ENCODE results near the gene AFG1L.

GRCh38 chr6:108453601-108454185 lies 158.8 kb downstream of the AFG1L start:
- TF ChIP-seq POLR2AphosphoS5 (IDR thresholded peaks at IDR 0.05; ENCODE audit: low read depth) (no peak), CTCF (IDR thresholded peaks at IDR 0.05; ENCODE audit: insufficient read depth, low read length) (no peak), REST (IDR thresholded peaks at IDR 0.05; ENCODE audit: insufficient replicate concordance, low read depth) (no peak), GABPA (IDR thresholded peaks at IDR 0.05; ENCODE audit: low read depth) (no peak)

Data from HL-60 (cell line).